Measurements from ENCODE around the gene SCYL1.

SCYL1 gene

DNA sequence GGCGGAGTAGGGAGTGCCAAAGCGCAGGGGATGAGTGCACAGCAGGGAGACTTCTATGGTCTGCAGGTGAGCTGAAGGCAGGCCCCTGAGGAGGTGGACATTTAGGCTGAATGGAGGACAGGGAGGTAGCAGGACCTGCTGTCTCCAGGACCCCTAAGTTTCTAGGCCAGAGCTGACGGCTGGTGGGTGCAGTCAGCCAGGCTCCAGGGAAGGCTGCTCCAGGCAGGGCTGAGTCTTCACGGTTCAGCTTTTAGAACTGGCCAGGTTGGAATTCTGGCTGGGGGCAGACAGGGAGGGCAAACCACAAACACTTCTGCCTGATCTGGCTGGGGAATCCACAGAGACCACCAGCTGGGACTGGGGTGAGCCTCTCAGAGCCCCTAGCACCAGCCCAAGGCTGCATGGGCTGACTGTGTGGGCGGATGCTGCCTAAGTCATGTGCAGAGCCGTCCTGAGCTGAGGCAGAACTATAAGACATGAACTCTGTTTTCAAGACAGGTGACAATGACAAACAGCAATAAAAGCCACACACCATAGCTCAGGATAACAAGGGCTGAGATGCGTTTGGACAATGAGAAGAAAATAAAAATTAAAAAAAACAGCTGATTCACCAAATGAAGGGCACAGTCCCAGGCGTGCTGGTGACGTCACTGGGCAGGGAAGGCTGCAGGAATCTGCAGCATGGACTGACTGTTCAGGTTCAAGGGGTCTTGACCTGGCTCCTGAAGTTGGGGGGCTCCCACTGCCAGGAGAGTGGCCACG, 36.4 kb upstream of the SCYL1 start:
- peak; percentile 73 for DNase-seq (ENCODE audit: low read depth)
- Histone ChIP-seq H3K27me3 (replicated peaks; ENCODE audit: control insufficient read depth, insufficient read depth, low read length) (no peaks in the 10 kb centered on the region), H3K9ac (ENCODE audit: low read length) (peak overlapping the region; percentile 94), H3K4me3 (ENCODE audit: low read length) (peak overlapping the region; percentile 58), H3K9me3 (ENCODE audit: control insufficient read depth, low read length) (no peaks in the 10 kb centered on the region), H3K4me1 (ENCODE audit: control insufficient read depth, insufficient read depth, low read length) (peaks cover 91% of the 10 kb centered on the region), H3K36me3 (ENCODE audit: control insufficient read depth, insufficient read depth, low read length, severe bottlenecking) (no peaks in the 10 kb centered on the region)

DNA sequence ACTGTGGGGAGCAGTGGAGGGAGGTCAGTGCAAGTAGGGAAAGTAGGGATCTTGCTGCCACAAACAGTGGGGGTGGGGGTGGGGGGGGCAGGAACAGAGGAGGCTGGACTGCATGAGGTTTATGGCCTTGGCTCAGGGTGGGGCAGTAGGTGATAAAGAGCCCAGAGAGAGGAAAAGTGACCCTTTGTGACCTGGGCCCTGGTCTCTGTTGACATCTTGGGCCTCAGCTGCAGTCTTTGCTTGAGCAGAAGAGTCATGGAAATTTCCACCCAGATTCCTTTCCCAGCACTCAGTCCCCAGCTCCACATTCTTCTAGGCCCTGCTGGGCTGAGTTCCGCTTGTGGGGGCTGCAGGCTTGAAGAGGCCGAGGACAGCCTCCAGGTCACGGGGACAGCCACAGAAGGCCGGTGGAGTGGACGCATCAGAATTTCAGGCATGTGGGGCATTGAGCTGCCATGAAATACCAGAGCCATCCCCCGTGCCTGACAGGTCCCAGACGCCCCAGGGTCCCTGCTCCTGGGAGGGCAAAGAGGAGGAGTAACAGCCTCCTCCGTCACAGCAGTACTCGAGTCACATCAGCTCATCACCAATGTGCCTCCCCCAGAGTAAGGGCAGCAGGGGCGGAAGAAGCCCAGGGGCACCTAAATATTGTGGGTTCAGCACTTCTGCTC, 35.7 kb upstream of the SCYL1 start:
- Histone ChIP-seq H3K9ac (ENCODE audit: low read length) (peak overlapping the region; percentile 94), H3K36me3 (ENCODE audit: control insufficient read depth, insufficient read depth, low read length, severe bottlenecking) (no peaks in the 10 kb centered on the region), H3K27me3 (replicated peaks; ENCODE audit: control insufficient read depth, insufficient read depth, low read length) (no peaks in the 10 kb centered on the region), H3K4me1 (ENCODE audit: control insufficient read depth, insufficient read depth, low read length) (peaks cover 93% of the 10 kb centered on the region), H3K9me3 (ENCODE audit: control insufficient read depth, low read length) (no peaks in the 10 kb centered on the region), H3K4me3 (ENCODE audit: low read length) (peak overlapping the region; percentile 58)
- DNase-seq (ENCODE audit: low read depth): peak; percentile 86

DNA sequence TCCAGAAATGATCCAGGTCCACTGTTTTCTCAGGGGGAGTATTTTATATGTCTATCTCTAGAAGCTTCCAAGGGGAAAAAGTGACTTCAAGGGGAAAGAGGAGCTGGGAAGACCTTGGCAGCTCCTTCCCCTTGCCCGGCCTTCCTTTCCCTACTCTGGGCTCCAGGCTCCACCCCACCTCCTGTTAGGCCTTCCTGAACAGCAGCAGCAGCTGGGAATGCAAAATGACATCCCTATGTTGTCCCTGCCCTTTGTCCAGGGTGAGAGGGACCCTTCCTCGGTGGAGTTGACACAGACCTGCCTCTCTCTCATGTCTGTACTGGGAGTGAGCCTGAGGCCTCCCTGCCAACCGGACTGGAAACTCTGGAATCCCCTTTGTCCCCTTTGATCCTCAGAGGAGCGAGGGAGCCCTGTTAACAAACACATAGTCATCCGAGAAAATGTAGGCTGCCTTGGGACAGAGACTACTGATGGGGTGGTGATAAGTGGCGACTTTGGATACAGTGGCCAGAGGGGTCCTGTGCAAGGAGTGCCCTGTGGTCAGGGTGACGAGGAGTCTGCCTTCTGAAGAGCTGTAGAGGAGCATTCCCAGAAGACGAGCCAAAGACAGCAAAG, 35.1 kb upstream of the SCYL1 start:
- no peaks in the 10 kb centered on the region for H3K27me3 ChIP-seq (replicated peaks; ENCODE audit: control insufficient read depth, insufficient read depth, low read length)
- peaks cover 95% of the 10 kb centered on the region for H3K4me1 ChIP-seq (ENCODE audit: control insufficient read depth, insufficient read depth, low read length)
- H3K4me3 ChIP-seq (ENCODE audit: low read length): peak overlapping the region; percentile 23
- peak; percentile 63 for DNase-seq (ENCODE audit: low read depth)
- H3K9me3 ChIP-seq (ENCODE audit: control insufficient read depth, low read length): no peaks in the 10 kb centered on the region
- H3K9ac ChIP-seq (ENCODE audit: low read length): peak overlapping the region; percentile 94
- no peaks in the 10 kb centered on the region for H3K36me3 ChIP-seq (ENCODE audit: control insufficient read depth, insufficient read depth, low read length, severe bottlenecking)

DNA sequence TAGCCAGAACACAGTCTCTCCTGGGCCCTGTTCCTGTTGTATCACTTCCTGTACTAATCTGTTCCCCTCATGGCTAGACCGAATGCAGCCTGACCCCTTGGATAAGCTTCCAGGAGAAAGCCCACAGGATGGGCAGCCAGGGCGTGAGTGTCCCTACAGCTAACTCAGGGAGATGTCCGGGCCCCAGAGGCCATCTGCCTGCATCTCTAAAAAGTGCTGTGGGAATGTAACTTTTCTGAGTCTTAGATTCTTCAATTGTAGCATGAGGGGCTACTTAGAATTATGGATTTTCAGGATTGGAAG, 33.8 kb upstream of the SCYL1 start:
- H3K27me3 ChIP-seq (replicated peaks; ENCODE audit: control insufficient read depth, insufficient read depth, low read length): no peaks in the 10 kb centered on the region
- H3K4me1 ChIP-seq (ENCODE audit: control insufficient read depth, insufficient read depth, low read length): peaks cover 92% of the 10 kb centered on the region
- H3K9ac ChIP-seq (ENCODE audit: low read length): peak overlapping the region; percentile 94
- no peaks in the 10 kb centered on the region for H3K9me3 ChIP-seq (ENCODE audit: control insufficient read depth, low read length)
- H3K4me3 ChIP-seq (ENCODE audit: low read length): peak overlapping the region; percentile 71
- DNase-seq (ENCODE audit: low read depth): peak; percentile 24
- no peaks in the 10 kb centered on the region for H3K36me3 ChIP-seq (ENCODE audit: control insufficient read depth, insufficient read depth, low read length, severe bottlenecking)

DNA sequence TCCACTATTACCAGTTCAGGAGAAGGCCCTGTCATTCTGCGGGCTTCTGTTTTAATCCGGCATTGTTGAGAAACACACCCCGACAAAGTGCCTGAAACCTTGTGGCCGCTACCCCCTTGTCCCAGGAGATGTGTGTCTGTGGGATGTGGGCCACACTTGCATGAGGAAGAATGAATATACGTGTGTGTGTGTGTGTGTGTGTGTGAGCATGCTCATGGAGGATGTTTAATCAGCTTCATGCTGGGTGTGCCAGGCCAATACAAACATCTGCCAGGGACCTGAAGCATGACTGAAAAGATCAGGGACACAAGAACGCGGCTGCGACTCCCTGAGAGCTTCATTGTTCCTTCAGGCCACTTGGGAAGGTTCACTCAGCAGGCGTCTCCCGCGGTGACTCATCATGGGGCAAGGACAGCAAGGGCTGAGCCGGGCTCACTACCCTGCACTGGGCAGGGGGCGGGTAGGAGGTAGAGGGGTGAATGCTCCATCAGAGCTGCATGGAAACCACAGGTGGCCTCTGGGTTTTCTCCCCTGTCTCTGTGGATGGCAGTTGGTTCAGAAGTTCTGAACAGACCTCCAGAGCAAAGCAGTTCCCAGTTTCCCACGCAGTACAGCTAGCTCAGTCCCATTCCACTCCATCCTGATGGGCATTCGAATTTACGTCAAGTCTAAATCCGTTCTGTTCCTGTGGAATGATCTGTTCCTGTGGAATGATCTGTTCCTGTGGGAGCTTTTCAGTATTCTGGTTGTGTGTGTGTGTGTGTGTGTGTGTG, 33.1 kb upstream of the SCYL1 start:
- Histone ChIP-seq H3K4me3 (ENCODE audit: low read length) (peak overlapping the region; percentile 71), H3K9ac (ENCODE audit: low read length) (peak overlapping the region; percentile 94), H3K36me3 (ENCODE audit: control insufficient read depth, insufficient read depth, low read length, severe bottlenecking) (no peaks in the 10 kb centered on the region), H3K9me3 (ENCODE audit: control insufficient read depth, low read length) (no peaks in the 10 kb centered on the region), H3K4me1 (ENCODE audit: control insufficient read depth, insufficient read depth, low read length) (peaks cover 92% of the 10 kb centered on the region), H3K27me3 (replicated peaks; ENCODE audit: control insufficient read depth, insufficient read depth, low read length) (no peaks in the 10 kb centered on the region)
- DNase-seq (ENCODE audit: low read depth): peak; percentile 94

DNA sequence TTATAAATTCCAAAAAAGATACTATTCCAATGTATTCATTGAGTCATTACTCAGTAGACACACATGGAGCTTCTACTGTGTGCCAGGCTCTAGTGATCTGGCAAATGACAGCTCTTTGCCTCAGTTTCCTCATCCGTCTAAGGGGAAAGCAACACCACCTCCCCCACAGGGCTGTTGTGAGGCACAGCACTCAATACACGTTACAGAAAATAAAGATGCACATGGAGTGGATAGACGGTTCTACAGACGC, 32.6 kb upstream of the SCYL1 start:
- DNase-seq (ENCODE audit: low read depth): no peak
- no peaks in the 10 kb centered on the region for H3K27me3 ChIP-seq (replicated peaks; ENCODE audit: control insufficient read depth, insufficient read depth, low read length)
- H3K4me3 ChIP-seq (ENCODE audit: low read length): peak overlapping the region; percentile 71
- peak overlapping the region; percentile 94 for H3K9ac ChIP-seq (ENCODE audit: low read length)
- peaks cover 91% of the 10 kb centered on the region for H3K4me1 ChIP-seq (ENCODE audit: control insufficient read depth, insufficient read depth, low read length)
- H3K36me3 ChIP-seq (ENCODE audit: control insufficient read depth, insufficient read depth, low read length, severe bottlenecking): no peaks in the 10 kb centered on the region
- H3K9me3 ChIP-seq (ENCODE audit: control insufficient read depth, low read length): no peaks in the 10 kb centered on the region

DNA sequence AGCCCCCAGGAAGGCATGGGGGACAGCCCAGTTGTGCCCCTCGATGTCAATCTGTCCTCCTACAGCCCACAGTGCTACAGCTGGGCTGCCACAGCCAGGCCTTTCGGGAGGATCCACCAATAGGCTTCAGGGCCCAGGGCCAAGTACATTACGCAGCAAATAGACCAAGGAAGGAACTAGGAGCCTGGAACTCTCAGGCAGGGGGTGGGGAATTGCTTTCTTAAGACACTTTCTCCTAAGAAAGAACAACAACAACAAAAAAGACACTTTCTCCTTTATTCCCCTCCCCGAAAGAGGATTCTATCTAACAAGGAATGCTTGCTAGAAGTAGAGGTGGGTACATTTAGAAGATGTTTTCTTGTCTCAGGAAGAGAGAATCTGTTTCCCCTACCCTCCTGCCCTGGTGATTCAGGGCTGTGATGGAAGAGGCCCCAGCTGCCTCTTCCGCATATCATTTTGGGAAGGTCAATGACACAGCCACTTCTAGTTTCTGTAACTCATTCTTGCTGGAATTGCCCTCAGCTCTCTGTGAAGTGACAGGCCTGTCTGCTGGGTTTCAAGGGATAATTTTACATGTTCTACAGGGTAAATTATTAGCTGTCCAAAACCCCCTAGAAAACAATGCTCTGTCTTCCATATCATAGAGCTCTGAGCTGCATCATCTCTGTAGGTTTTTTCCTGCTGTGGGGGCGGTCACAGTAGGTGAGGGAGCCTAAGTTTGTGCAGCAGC, 32.1 kb upstream of the SCYL1 start:
- no peaks in the 10 kb centered on the region for H3K27me3 ChIP-seq (replicated peaks; ENCODE audit: control insufficient read depth, insufficient read depth, low read length)
- peak overlapping the region; percentile 71 for H3K4me3 ChIP-seq (ENCODE audit: low read length)
- DNase-seq (ENCODE audit: low read depth): peak; percentile 82
- H3K9me3 ChIP-seq (ENCODE audit: control insufficient read depth, low read length): no peaks in the 10 kb centered on the region
- H3K9ac ChIP-seq (ENCODE audit: low read length): peak overlapping the region; percentile 94
- H3K4me1 ChIP-seq (ENCODE audit: control insufficient read depth, insufficient read depth, low read length): peaks cover 89% of the 10 kb centered on the region
- H3K36me3 ChIP-seq (ENCODE audit: control insufficient read depth, insufficient read depth, low read length, severe bottlenecking): no peaks in the 10 kb centered on the region

DNA sequence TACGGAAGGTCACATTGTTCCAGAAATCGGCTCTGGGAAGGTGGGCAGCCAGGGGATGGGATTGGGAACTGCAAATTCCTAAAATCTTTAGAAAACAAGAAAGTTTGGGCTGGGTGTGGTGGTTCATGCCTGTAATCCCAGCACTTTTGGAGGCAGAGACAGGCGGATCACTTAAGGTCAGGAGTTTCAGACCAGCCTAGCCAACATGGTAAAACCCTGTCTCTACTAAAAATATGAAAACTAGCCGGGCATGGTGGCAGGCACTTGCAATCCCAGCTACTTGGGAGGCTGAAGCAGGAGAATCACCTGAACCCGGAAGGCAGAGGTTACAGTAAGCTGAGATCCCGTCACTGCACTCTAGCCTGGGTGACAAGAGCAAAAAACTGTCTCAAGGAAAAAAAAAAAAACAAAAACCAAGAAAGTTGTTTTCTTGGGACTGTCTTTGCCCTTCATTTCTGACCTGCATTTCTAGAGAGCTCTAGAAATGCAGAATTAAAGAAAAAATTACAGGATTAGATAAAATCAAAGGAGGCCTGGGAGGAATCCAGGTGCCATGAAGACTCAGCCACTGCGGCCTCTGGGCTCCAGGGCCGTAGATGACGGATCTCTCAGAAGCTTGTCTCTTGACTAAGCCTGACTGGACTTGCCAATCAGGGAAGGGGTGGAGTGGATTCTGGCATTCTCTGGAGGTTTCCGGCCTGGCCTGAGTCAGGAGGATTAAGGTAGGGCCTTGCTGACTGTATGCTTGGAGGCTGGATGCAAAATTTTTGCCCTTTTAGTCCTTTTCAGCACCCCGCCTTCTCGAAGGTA, 31.3 kb upstream of the SCYL1 start:
- Histone ChIP-seq H3K4me1 (ENCODE audit: control insufficient read depth, insufficient read depth, low read length) (peaks cover 82% of the 10 kb centered on the region), H3K36me3 (ENCODE audit: control insufficient read depth, insufficient read depth, low read length, severe bottlenecking) (no peaks in the 10 kb centered on the region), H3K27me3 (replicated peaks; ENCODE audit: control insufficient read depth, insufficient read depth, low read length) (no peaks in the 10 kb centered on the region), H3K9me3 (ENCODE audit: control insufficient read depth, low read length) (no peaks in the 10 kb centered on the region), H3K9ac (ENCODE audit: low read length) (peak overlapping the region; percentile 94), H3K4me3 (ENCODE audit: low read length) (peak overlapping the region; percentile 71)
- peak; percentile 89 for DNase-seq (ENCODE audit: low read depth)

DNA sequence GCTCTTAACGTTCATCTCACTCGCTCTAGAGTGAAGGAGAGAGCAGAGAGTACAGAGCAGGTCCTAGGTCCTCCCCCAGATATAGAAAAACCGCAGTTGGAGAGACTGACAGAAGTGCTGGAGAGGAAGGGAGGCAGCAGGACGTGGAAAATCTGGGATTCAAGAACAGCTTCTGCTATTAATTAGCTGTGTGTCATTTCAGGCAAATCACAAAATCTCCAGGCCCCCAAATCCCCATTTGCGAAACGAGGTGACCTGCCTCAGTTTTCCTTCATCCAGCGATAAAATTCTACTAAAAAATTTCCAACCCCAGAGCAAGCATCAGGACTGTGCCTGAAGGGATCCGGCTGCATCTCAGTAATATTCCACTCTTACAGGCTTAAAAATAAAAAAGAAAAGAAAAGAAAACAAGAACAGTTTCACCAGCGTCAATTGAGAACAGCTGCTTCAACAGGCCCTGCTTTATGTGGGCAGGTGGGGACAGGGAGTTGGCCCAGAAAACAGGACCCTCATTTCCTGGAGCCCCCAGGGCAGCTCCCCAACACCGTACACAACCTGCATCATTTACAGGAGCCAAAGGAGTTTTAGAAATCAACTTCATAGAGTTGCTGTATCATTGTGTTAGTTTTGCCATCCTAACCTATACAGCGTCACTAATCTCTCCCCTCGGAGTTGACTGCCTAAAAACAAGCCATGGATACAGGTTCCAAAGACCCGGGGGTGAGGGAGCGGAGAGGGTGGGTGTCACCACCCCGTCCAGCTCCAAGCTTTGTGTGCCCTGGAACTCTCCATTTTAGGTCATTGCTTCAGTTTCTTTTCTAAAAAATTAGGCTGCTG, 28.4 kb upstream of the SCYL1 start:
- DNase-seq (ENCODE audit: low read depth): peak; percentile 81
- Histone ChIP-seq H3K27me3 (replicated peaks; ENCODE audit: control insufficient read depth, insufficient read depth, low read length) (no peaks in the 10 kb centered on the region), H3K9me3 (ENCODE audit: control insufficient read depth, low read length) (no peaks in the 10 kb centered on the region), H3K36me3 (ENCODE audit: control insufficient read depth, insufficient read depth, low read length, severe bottlenecking) (peaks cover 11% of the 10 kb centered on the region), H3K4me1 (ENCODE audit: control insufficient read depth, insufficient read depth, low read length) (peaks cover 52% of the 10 kb centered on the region), H3K9ac (ENCODE audit: low read length) (peak overlapping the region; percentile 94), H3K4me3 (ENCODE audit: low read length) (peak overlapping the region; percentile 79)

All from adipocyte (in vitro differentiated cells).